ENCODE measurements around the gene SLC25A26. TPM values are rescaled to one million over a fixed set of nuclear protein-coding genes. Genes with fewer than 3 reads are reported as not detected.

Gene SLC25A26
- polyA plus RNA-seq, 1 donor: 26.4 TPM

GRCh38 chr3:66395635-66396034, 174.8 kb downstream of the SLC25A26 start:
- no peak for DNase-seq (ENCODE audit: low read depth)

GRCh38 chr3:66396161-66396760, 175.5 kb downstream of the SLC25A26 start:
- DNase-seq (ENCODE audit: low read depth): no peak

- DNase-seq (ENCODE audit: low read depth): no peak
Measured at GRCh38 chr3:66396888-66397287, 176.1 kb downstream of the SLC25A26 start.

DNA sequence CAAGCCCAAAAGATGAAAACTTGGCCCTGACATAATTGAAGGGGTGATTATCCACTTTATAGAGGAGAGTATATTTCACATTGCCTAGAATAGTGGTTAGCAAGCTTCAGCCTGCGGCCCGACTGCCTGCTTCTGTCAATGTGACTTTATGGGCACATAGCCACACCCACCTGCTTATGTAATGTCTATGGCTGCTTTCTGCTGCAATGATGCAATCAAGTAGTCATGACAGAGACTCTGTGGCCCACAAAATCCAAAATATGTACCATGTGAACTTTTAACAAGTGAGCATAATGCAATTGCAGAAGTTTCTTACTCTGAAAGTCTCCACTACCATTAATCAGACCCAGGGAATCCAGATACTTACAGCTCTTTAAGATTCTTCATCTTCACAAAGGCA, 176.9 kb downstream of the SLC25A26 start:
- no peak for DNase-seq (ENCODE audit: low read depth)

- DNase-seq (ENCODE audit: low read depth): no peak
Measured at GRCh38 chr3:66398228-66399025, 177.6 kb downstream of the SLC25A26 start.

- no peak for DNase-seq (ENCODE audit: low read depth)
Measured at GRCh38 chr3:66399529-66400232, 178.9 kb downstream of the SLC25A26 start.

DNA sequence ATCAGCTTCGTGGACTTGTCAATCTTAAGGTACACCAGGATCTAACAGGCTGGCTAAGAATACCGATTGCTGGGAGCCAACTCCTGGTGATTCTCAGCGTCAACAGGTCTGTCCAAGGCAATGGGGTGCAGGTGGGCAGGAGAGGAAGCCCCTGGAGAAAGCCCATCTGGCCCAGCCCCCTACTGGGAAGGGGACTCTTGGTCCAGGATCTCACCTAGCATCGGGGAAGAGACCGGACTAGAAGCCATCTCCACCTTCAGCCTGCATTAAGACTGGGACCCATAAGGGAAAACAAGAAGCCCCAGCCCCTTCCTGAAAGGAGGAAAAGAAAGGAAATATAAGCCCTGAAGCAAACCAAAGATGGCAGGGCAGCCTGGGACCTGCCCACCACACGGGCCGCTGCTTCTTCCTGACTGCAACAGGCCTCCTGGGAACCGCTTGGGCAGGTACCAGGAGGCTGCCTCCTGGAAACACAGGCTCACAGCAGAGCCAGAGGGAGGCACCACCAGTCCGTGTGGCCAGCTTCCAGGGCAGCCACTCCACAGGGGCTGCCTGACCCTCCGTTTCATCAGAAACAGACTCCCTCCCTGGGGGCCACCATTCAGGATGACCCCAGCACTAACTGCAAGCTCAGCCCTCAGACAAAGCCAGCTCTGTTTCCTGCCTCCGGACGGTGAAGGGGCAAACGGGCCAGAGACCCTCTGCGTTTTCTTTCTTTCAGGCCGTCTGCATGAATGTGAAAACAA, 179.8 kb downstream of the SLC25A26 start:
- DNase-seq (ENCODE audit: low read depth): no peak

GRCh38 chr3:66401157-66401550, 180.4 kb downstream of the SLC25A26 start:
- no peak for DNase-seq (ENCODE audit: low read depth)

GRCh38 chr3:66401675-66402491, 181.1 kb downstream of the SLC25A26 start:
- no peak for DNase-seq (ENCODE audit: low read depth)

- DNase-seq (ENCODE audit: low read depth): no peak
Measured at GRCh38 chr3:66402596-66403290, 181.9 kb downstream of the SLC25A26 start.

DNA sequence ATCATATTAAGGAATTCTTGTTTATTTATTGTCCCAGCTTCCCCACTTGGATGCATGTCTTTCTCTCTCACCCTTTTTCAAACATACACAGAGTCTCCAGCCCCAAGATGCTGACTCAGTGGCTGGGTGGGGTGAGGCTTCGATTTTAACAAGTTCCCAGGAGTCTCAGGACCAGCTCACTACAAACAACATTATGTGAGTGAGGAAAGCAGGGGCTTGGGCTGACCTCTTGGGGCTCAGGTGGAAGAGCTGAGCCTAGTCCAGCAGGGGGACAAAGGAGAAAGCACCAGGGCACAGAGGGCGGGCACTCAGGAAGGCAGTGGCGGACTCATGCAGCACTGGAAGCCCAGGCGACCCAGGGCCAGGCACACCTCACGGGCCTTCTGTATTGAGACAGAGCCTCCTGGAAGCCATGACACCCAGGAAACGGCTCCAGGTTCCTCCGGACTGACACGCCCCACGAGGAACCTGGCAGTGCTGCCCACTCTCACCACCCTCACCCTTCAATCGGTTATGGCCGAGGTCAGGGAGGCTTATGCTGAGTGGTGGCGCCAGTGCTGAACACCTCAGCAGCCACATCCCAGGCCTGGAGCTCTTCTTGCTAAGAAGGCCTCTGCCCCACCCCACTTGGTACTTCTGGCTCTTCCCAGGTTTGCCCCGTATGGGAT, 182.7 kb downstream of the SLC25A26 start:
- DNase-seq (ENCODE audit: low read depth): no peak

GRCh38 chr3:66404197-66404596, 183.4 kb downstream of the SLC25A26 start:
- no peak for DNase-seq (ENCODE audit: low read depth)

DNA sequence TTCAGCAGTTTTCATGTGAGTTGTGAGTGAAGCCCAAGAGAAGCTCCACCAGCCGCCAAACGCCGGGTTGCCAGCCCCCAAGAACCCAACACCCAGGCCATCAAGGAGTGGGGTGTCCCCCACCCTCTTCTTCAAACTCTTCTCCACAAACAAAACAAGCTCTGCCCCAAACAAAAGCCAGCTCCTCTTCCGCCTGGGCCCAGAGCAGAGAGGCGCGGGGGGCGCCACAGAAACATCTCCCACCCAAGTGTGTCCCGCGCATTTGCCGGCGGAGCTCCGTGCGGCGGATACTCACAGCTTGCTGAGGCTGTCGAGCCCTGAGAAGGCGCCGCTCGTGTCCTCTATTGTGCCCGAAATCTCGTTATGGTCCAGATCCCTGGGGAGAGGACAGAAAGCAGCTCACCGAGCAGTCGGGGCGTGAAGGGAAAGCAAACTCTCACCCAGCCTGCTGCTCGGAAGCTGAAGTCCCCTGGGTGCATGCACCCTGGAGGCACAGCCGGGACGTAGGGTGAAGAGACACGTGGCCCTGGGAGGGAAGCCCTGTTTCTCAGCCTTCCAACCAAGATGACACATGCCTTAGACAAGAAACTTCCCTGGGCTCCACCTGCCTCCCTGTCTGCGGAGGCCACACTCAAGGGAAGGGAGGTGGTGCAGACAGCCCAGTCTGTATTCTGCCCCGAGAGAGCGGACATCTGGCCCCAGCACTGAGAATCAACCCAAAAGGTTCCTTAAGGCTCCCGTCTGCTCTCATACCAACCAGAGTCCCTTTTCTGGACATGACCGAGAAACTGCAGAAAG, 184.3 kb downstream of the SLC25A26 start:
- no peak for DNase-seq (ENCODE audit: low read depth)

DNA sequence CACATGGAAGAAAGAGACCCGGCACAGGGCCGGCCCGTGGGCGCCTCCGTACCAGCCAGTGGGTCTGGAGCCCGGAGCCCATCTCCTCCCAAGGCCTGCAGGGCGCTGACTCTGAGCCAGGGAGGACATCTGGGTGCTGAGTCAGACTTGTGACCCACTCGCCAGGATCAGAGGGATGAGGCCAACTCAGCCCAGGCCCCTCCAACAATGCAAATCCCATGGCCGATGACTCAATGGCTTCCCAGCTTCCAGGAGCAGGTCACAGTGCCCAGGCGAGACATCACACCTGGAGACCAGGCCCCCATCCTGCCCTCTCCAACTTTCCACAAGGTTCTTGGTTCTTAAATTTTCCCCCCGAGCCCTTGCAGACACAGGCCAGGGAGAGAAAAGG, 184.9 kb downstream of the SLC25A26 start:
- no peak for DNase-seq (ENCODE audit: low read depth)

DNA sequence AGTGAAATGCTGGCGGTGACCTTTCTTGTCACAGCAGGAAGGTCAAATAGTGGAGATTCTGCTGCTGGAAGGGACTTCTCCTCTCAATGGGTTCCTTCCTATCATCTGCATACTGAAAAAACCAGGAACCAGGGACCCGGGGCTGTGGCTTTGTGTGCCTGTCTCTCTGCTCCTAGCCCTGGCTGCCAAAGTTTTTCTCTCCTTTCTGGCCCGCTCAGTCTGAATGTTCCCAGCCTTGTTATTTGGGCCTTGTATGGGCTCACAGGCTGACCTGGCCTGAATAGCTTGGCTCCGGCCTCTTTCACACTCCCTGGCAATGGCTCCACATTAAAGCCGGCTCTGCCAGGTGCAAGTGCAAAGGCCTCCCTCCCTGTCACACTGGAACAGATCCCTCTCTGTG, 185.4 kb downstream of the SLC25A26 start:
- DNase-seq (ENCODE audit: low read depth): no peak

DNA sequence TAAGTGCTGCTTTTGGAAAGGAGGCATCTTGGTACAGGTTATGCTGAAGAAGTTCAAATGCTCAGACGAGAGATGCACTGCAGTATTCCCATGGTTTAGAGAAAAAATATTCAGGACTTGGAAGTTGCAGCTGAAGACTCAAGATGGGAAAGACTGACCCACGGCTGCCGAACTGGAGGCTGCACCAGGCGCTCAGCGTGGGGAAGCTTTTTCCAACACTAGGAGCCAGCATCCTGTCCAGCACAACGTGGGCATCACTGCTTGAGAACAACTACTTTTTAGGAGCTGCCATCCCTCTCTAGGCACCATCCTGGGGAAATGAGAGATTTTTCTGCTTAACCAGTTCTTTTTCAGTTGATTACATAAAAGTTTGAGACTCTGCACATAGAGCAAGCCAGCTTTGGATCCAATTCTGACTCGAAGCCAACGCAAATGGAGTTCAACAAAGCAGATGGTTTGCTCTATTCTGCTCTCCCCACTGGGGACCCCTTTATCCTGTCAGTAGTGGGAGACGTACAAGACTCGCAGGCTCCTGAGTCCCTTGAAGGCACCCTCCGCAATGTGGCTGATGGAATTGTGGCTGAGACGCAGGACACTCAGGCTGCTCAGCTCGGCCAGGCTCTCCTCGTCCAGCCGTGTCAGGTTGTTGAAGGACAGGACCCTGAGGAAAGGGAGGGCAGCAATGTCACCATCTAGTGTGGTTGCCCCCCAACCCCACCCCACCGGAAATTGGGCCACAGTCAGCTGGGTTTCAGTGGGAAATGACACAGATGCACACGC, 186.2 kb downstream of the SLC25A26 start:
- no peak for DNase-seq (ENCODE audit: low read depth)

GRCh38 chr3:66407611-66408218, 186.9 kb downstream of the SLC25A26 start:
- DNase-seq (ENCODE audit: low read depth): no peak
